Neural cell (in vitro differentiated cells): ENCODE results near the gene FANCG. TPM values are rescaled to one million over a fixed set of nuclear protein-coding genes. Genes with fewer than 3 reads are reported as not detected.

Experiments used
- H2AFZ ChIP-seq: fragments of 200-600, 300-800 bp; sonication (generic), shearing (Covaris generic); 2 replicates; pipeline ENCODE4 v1.6.0; 2014; ENCODE audit warnings: low read depth, mild to moderate bottlenecking, antibody characterized with exemption, low read length, moderate library complexity
- H3F3A ChIP-seq: fragments of 200-600 bp; shearing (Covaris generic); 2 replicates; pipeline ENCODE4 v1.6.1; 2016; ENCODE audit warnings: mild to moderate bottlenecking, moderate library complexity, mixed read lengths, antibody characterized with exemption, low read length; ENCODE audit not compliant: insufficient read depth, poor library complexity, severe bottlenecking
- H3K27ac ChIP-seq: fragments of 200-600, 300-800 bp; sonication (generic), shearing (Covaris generic); 2 replicates; pipeline ENCODE4 v1.5.1; 2014; ENCODE audit warnings: mild to moderate bottlenecking, low read length, moderate library complexity
- H3K27me3 ChIP-seq: fragments of 300-800, 200-600 bp; sonication (generic), shearing (Covaris generic); 2 replicates; pipeline ENCODE4 v1.6.0; 2014; ENCODE audit warnings: mild to moderate bottlenecking, low read depth, low read length, moderate library complexity; ENCODE audit not compliant: insufficient read depth
- H3K36me3 ChIP-seq: fragments of 300-800, 200-600 bp; sonication (generic), shearing (Covaris generic); 2 replicates; pipeline ENCODE4 v1.5.1; 2014; ENCODE audit warnings: mild to moderate bottlenecking, antibody characterized with exemption, low read length, moderate library complexity; ENCODE audit not compliant: insufficient read depth
- H3K4me2 ChIP-seq: fragments of 300-800, 200-600 bp; sonication (generic), shearing (Covaris generic); 2 replicates; pipeline ENCODE4 v1.6.0; 2014; ENCODE audit warnings: mild to moderate bottlenecking, low read length
- H3K4me3 ChIP-seq: fragments of 300-800, 200-600 bp; sonication (generic), shearing (Covaris generic); 2 replicates; pipeline ENCODE4 v1.5.1; 2014; ENCODE audit warnings: mild to moderate bottlenecking, low read length, moderate library complexity
- H3K79me2 ChIP-seq: fragments of 200-600 bp; shearing (Covaris generic); replicated peaks from 2 replicates; pipeline ENCODE4 v1.6.0; 2014; ENCODE audit warnings: mild to moderate bottlenecking, low read length, moderate library complexity; ENCODE audit not compliant: insufficient read depth
- H3K9ac ChIP-seq: fragments of 300-800, 200-600 bp; sonication (generic), shearing (Covaris generic); 2 replicates; pipeline ENCODE4 v1.6.1; 2016; ENCODE audit warnings: mild to moderate bottlenecking, low read length, mixed read lengths
- H3K9me2 ChIP-seq: fragments of 200-600 bp; shearing (Covaris generic); 2 replicates; pipeline ENCODE4 v1.6.1; 2016; ENCODE audit warnings: mild to moderate bottlenecking, low read length, mixed read lengths; ENCODE audit not compliant: insufficient read depth
- H3K9me3 ChIP-seq: fragments of 200-600, 300-800 bp; sonication (generic), shearing (Covaris generic); 2 replicates; pipeline ENCODE4 v1.6.1; 2016; ENCODE audit warnings: mild to moderate bottlenecking, mixed run types, low read length, moderate library complexity, mixed read lengths
- H4K20me1 ChIP-seq: fragments of 200-600 bp; shearing (Covaris generic); 2 replicates; pipeline ENCODE4 v1.6.1; 2016; ENCODE audit warnings: mild to moderate bottlenecking, mixed run types; ENCODE audit not compliant: insufficient read depth
- CTCF ChIP-seq: fragments of 450-650 bp; IDR thresholded peaks from 2 replicates; pipeline ENCODE4 v1.5.1; 2014; ENCODE audit warnings: antibody characterized with exemption, mild to moderate bottlenecking, moderate library complexity; ENCODE audit not compliant: poor library complexity, severe bottlenecking
- EP300 ChIP-seq: fragments of 450-650 bp; conservative IDR thresholded peaks from 2 replicates; pipeline ENCODE4 v1.6.1; 2014; ENCODE audit warnings: antibody characterized with exemption, mild to moderate bottlenecking, moderate library complexity; ENCODE audit not compliant: poor library complexity, severe bottlenecking
- EZH2 ChIP-seq: fragments of 200-600, 300-800 bp; shearing (Covaris generic), sonication (generic); IDR thresholded peaks from 2 replicates; pipeline ENCODE4 v1.6.1; 2014; ENCODE audit warnings: antibody characterized with exemption, low read length, borderline replicate concordance, mild to moderate bottlenecking; ENCODE audit not compliant: insufficient read depth, poor library complexity, severe bottlenecking
- MXI1 ChIP-seq: fragments of 450-650 bp; conservative IDR thresholded peaks from 2 replicates; pipeline ENCODE4 v1.6.1; 2014; ENCODE audit warnings: antibody characterized with exemption, mild to moderate bottlenecking; ENCODE audit not compliant: poor library complexity, severe bottlenecking
- POLR2AphosphoS5 ChIP-seq: IDR thresholded peaks from 2 replicates; pipeline ENCODE4 v1.6.1; 2012
- RAD21 ChIP-seq: fragments of 450-650 bp; conservative IDR thresholded peaks from 2 replicates; pipeline ENCODE4 v1.6.1; 2014; ENCODE audit warnings: antibody characterized with exemption, mild to moderate bottlenecking, moderate library complexity
- REST ChIP-seq: IDR thresholded peaks from 2 replicates; pipeline ENCODE4 v1.6.1; 2012; ENCODE audit warnings: borderline replicate concordance
- SMC3 ChIP-seq: fragments of 450-650 bp; conservative IDR thresholded peaks from 2 replicates; pipeline ENCODE4 v1.6.1; 2014; ENCODE audit warnings: antibody characterized with exemption, mild to moderate bottlenecking, moderate library complexity; ENCODE audit not compliant: poor library complexity
- TAF1 ChIP-seq: IDR thresholded peaks from 2 replicates; pipeline ENCODE4 v1.6.1; 2012; ENCODE audit warnings: low read depth
- polyA plus RNA-seq: library from polyadenylated mRNA; depleted of rRNA; stranded (reverse); fragments of >200 nt; gene quantifications from 2 replicates; pipeline ENCODE4 v1.2.3, GENCODE V29; 2014

FANCG gene
- polyA plus RNA-seq, 1 donor from 2014 or later: 56.0 TPM

- Histone ChIP-seq H3K4me2 (no peak overlapping the region), H3K27me3 (no peaks in the 10 kb centered on the region), H3K9ac (no peak overlapping the region)
Measured at GRCh38 chr9:35067056-35067455, 12.7 kb downstream of the FANCG start.

GRCh38 chr9:35060548-35061207 is 19.1 kb downstream of the FANCG start:
- Histone ChIP-seq H3K27me3 (no peaks in the 10 kb centered on the region), H3K4me2 (no peak overlapping the region), H3K4me3 (no peak overlapping the region), H4K20me1 (no peaks in the 10 kb centered on the region), H3F3A (no peaks in the 10 kb centered on the region), H3K9ac (no peak overlapping the region), H3K27ac (no peak overlapping the region), H3K9me2 (no peaks in the 10 kb centered on the region), H3K9me3 (no peaks in the 10 kb centered on the region), H3K79me2 (peaks cover 5% of the 10 kb centered on the region), H3K36me3 (peaks cover 15% of the 10 kb centered on the region), H2AFZ (no peak overlapping the region)
- TF ChIP-seq SMC3 (no peak), RAD21 (no peak), EP300 (no peak), TAF1 (no peak), CTCF (no peak), MXI1 (no peak), POLR2AphosphoS5 (no peak), EZH2 (no peak)

More at GRCh38 chr9:35067056-35067455, 12.7 kb downstream of the FANCG start:
- TF ChIP-seq POLR2AphosphoS5 (no peak), CTCF (no peak), EZH2 (no peak), RAD21 (no peak), EP300 (no peak), MXI1 (no peak), TAF1 (no peak), REST (no peak), SMC3 (no peak)
- H2AFZ ChIP-seq: no peak overlapping the region
- H3K4me3 ChIP-seq: no peak overlapping the region
- H4K20me1 ChIP-seq: peaks cover 14% of the 10 kb centered on the region
- H3K36me3 ChIP-seq: peaks cover 10% of the 10 kb centered on the region
- H3F3A ChIP-seq: no peaks in the 10 kb centered on the region
- H3K9me3 ChIP-seq: no peaks in the 10 kb centered on the region
- H3K9me2 ChIP-seq: no peaks in the 10 kb centered on the region
- H3K79me2 ChIP-seq: peaks cover 60% of the 10 kb centered on the region
- H3K27ac ChIP-seq: no peak overlapping the region
